Large intestine (tissue), 3 donors: Measurements from ENCODE around the gene GALNT5. TPM values are rescaled to one million over a fixed set of nuclear protein-coding genes. Genes with fewer than 3 reads are reported as not detected.

Source experiments
- DNase-seq, 2 donors: peaks; one replicate each; pipeline versions ENCODE4 v3.0.0 to v3.0.0-alpha.2; 2013
- H3K27ac ChIP-seq: one replicate; pipeline ENCODE4 v1.5.1; 2013; ENCODE audit warnings: low read length
- H3K27me3 ChIP-seq: 2 replicates; pipeline ENCODE4 v1.6.1; 2013; ENCODE audit warnings: low read length; ENCODE audit not compliant: control insufficient read depth, insufficient read depth
- H3K36me3 ChIP-seq: 2 replicates; pipeline ENCODE4 v1.6.1; 2013; ENCODE audit warnings: low read length; ENCODE audit not compliant: control insufficient read depth, insufficient read depth
- H3K4me1 ChIP-seq: one replicate; pipeline ENCODE4 v1.6.1; 2013; ENCODE audit warnings: low read length; ENCODE audit not compliant: control insufficient read depth, insufficient read depth
- H3K4me3 ChIP-seq: one replicate; pipeline ENCODE4 v1.5.1; 2013; ENCODE audit warnings: low read length
- H3K9me3 ChIP-seq: one replicate; pipeline ENCODE4 v1.6.1; 2013; ENCODE audit warnings: mild to moderate bottlenecking, low read depth, low read length, moderate library complexity; ENCODE audit not compliant: control insufficient read depth
- WGBS: methylation state at CpG from one replicate; pipeline ENCODE4 v1.1.5; 2013; ENCODE audit warnings: low lambda C conversion rate; ENCODE audit not compliant: insufficient coverage; 5-methylcytosine and 5-hydroxymethylcytosine counted together
- polyA plus RNA-seq: library from polyadenylated mRNA; unstranded; fragments of 120-200 nt; gene quantifications from one replicate; pipeline ENCODE4 v1.2.1, GENCODE V29; 2013

Gene GALNT5
- polyA plus RNA-seq, 1 donor = 14.3 TPM

GRCh38 chr2:157361526-157361925, 104.0 kb downstream of the GALNT5 start:
- peaks cover 3% of the 10 kb centered on the region for H3K9me3 ChIP-seq
- no peaks in the 10 kb centered on the region for H3K36me3 ChIP-seq
- no peak overlapping the region for H3K27ac ChIP-seq
- H3K4me3 ChIP-seq = no peak overlapping the region
- no peak for DNase-seq
- H3K4me1 ChIP-seq = no peaks in the 10 kb centered on the region
- no peaks in the 10 kb centered on the region for H3K27me3 ChIP-seq

GRCh38 chr2:157362627-157363026, 105.1 kb downstream of the GALNT5 start:
- WGBS = 100% methylated on average over 1 of the region's 2 CpGs
- H3K4me1 ChIP-seq = peaks cover 4% of the 10 kb centered on the region

GRCh38 chr2:157363612-157364101, 106.2 kb downstream of the GALNT5 start:
- H3K4me1 ChIP-seq = peaks cover 4% of the 10 kb centered on the region
- H3K36me3 ChIP-seq = no peaks in the 10 kb centered on the region
- H3K9me3 ChIP-seq = peaks cover 6% of the 10 kb centered on the region
- WGBS = no CpG with 5 or more reads among the region's 2 CpGs
- H3K27ac ChIP-seq = no peak overlapping the region
- H3K27me3 ChIP-seq = no peaks in the 10 kb centered on the region
- H3K4me3 ChIP-seq = no peak overlapping the region
- DNase-seq = no peak

More at GRCh38 chr2:157362627-157363026, 105.1 kb downstream of the GALNT5 start:
- H3K27ac ChIP-seq = no peak overlapping the region
- no peak for DNase-seq
- H3K4me3 ChIP-seq = no peak overlapping the region
- H3K27me3 ChIP-seq = no peaks in the 10 kb centered on the region
- H3K9me3 ChIP-seq = peaks cover 3% of the 10 kb centered on the region
- no peaks in the 10 kb centered on the region for H3K36me3 ChIP-seq

Other genes starting within 250 kb of the GALNT5 start
- gene ERMN, start 68.1 kb downstream of the GALNT5 start, polyA plus RNA-seq = 0.57 TPM
- gene CYTIP, start 186.4 kb downstream of the GALNT5 start, polyA plus RNA-seq = 20.4 TPM